HG02938 (cell line): ENCODE results near the gene NALF2.
A peak's percentile ranks its signal among the peaks of the same experiment; 100 is the strongest.

Experiments used
- ATAC-seq: cut with Tn5 transposase; IDR thresholded peaks from one replicate; pipeline ENCODE4 v1.9.1; 2021; ENCODE audit warnings: mild to moderate bottlenecking, moderate library complexity; ENCODE audit not compliant: unreplicated experiment

The NALF2 gene

DNA sequence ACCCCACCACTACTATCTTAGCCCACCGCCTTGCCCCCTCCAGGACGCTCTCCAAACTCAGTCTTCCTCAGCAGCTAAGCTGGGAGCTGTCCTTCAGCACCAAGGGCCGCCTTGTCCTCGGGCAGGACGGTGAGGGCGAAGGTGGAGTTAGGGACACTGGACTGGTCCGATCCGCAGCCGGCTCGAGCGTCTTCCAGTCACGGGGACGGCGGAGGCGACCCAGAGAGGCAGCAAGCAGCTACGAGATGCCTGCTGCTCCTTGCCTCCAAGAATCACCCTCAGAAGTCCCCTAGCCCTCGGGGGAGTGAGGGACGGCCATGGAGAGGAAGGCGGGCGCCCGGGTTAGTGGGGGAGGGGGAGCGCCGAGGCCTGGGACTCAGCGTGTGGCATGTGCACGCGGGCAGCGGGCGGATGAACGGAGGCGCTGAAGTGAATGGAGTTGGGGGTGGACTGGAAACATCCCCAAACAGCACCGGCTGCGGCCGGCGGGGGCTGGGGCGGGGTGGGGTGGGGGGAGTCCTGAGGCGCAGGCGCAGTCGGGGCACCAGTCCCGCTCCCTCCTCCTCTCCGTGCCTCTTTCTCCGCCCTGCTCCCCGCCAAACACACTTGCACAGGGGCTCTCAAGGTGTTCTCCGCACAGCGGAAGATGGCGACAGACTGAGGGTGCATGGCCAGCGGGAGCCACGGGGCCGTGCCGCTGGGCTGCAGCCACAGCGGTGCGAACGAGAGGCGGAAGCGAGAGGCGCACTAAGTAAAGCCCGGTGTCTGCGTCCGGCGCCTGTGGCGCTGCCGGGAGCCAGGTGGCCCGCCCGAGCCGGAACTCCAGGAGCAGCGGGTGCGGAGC is at the start of gene NALF2:
TSS of gene NALF2 (plus strand) at position 545 of the 844 bp plus-strand sequence. CDS start 957 bp downstream, outside the sequence.
- peak; percentile 42 for ATAC-seq

GRCh38 chrX:69457756-69458155 is 46.4 kb upstream of the NALF2 start:
- no peak for ATAC-seq

DNA sequence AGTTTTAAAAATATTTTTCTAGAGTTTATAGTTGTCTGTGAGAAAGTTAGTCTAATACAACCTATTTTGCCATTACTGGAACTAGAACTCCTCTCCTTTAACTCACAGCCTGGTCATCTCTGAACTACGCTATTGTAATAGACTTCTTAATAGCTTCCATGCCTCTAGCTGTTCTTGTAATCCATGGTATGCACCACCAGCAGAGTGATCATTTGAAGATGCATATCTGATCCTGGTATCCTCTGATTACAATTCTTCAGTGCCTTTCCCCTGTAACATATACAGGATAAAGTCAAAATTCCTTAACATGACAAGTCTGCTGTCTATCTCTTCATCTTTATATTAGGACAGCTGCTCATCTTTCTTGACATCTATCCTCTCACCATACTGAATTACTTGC is 37.6 kb upstream of the NALF2 start:
- ATAC-seq, result no peak

- ATAC-seq, result no peak
Observed at GRCh38 chrX:69469975-69470374, 34.2 kb upstream of the NALF2 start.

GRCh38 chrX:69489625-69490024 is 14.5 kb upstream of the NALF2 start:
- ATAC-seq, result no peak

DNA sequence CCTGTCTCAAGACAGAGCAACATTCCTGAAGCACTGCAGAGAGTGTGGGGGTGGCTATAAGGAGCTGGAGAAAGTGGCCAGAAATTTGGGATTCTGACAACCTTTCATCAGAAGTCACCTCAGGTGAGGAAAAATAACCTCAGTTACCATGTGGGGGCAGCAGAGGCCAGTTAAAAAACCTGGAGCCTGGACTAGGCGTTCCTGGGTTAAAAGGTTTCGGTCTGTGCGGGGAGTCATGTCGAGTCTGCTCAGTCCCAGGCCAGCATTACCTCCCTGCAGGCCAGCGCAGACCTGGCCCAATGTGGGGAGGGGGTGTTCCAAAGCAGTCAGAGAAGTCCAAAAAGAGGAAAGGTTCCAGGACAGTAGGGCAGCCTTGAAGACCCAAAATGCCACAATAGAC is 10.9 kb upstream of the NALF2 start:
- ATAC-seq, result no peak

- ATAC-seq, result no peak
Observed at GRCh38 chrX:69493766-69494165, 10.4 kb upstream of the NALF2 start.

GRCh38 chrX:69496183-69496582 is 7.9 kb upstream of the NALF2 start:
- ATAC-seq, result no peak

DNA sequence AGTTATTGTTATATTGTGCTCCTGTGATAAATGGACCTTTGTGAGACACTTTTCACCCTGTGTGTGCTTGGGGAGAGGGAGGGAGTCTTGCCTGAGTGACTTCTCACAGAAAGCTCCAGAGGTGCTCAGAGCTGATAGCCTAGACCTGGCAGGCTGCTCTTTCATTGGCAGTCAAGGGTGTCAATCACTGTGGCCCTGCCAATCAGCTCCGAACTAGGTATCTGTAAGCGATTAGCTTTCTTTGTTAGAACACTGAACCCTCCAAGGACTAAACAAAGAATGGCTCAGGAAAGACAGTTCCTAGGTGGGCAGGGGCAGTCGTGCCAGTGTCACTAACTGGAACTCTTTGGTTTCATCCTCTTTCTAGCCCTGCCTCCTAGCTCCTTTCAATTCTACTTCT is 2.7 kb upstream of the NALF2 start:
- no peak for ATAC-seq

- ATAC-seq, result peak; percentile 9
Observed at GRCh38 chrX:69503228-69503781, 821 bp upstream of the NALF2 start.

- peak; percentile 5 for ATAC-seq
Observed at GRCh38 chrX:69504626-69505612, 793 bp downstream of the NALF2 start.

GRCh38 chrX:69505772-69506616 is 1.9 kb downstream of the NALF2 start:
- no peak for ATAC-seq

DNA sequence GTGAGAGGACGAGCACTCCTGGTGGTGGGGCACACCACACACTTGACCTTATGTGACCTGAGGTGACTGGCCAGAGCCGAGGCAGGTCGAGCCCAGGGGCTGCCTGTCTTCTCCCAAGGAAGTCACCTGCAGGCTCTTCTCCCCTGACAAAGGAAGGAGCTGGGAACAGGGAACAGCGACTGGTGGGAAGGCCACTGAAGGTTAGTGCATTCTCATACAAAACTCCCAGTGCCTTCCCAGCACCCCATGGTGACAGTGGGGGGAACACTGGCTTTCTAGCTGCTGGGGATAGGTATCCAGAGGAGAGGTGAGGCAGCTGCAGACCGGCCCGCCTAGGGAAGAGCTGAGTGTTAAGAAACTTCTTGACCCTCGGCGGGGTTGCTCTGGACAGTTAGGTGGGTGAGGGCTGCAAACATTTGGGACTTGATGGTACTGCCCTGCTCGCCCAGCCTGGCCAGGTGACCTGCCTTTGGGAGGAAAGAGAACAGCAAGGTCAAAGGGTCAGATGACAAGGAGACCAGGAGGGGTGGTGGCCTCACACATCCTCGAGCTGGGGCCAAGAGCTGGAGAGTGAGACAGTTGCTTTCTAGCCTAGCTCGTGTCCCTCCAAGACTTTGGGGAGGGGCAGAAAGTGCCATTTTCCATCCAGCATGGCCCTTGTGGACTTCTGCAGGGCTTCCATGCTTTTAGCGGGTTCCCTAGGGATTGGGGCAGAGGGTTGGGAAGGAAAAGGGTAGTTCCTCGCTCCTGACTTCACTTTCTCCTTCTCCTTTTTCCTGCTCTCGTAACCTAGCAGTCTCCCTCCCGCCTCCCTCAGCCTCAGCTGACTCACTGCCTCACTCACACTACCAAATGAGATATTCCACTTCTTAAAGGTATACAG is 2.7 kb downstream of the NALF2 start:
- no peak for ATAC-seq

DNA sequence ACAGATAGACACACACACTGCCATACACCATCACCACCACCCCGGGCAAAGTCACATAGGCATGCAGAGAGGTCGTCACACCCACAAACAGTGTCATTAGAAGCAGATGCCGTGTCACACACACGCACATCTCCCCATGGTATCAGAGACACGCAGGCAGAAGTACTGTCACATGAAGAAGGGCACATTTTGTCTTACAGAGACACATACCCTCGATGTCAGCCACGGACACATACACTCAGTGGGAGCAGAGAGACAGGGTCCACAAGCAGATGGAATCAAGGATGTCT is 3.3 kb downstream of the NALF2 start:
- no peak for ATAC-seq

- ATAC-seq, result no peak
Observed at GRCh38 chrX:69508610-69509009, 4.5 kb downstream of the NALF2 start.

- no peak for ATAC-seq
Observed at GRCh38 chrX:69510137-69510715, 6.1 kb downstream of the NALF2 start.

DNA sequence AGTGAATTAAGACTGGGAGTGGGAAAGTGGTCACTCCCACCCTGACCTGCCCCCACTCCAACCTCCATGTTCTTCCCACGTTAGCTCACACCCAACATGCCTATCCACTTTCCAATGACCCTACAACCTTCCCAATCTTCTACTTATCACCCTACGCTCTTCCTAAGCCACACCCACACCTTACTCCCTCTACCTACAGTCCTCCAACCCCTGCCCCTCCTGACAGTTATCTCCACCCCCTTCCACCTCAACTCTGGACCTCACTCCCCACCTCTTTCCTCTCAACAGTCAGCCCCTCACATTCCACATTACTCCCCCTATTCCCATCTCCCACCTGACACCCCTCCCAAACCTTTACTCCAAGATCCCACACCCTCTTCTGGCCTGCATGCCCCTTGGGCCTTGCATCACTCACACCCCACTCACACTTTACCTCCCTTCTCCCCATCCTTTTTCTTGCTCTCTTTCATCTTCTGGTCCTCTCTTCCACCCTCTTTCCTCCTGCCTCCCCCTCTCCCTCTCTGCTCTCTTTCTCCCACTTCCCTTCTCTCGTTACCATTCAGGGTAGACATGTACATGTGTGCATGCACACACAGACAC is 6.9 kb downstream of the NALF2 start:
- ATAC-seq, result no peak

DNA sequence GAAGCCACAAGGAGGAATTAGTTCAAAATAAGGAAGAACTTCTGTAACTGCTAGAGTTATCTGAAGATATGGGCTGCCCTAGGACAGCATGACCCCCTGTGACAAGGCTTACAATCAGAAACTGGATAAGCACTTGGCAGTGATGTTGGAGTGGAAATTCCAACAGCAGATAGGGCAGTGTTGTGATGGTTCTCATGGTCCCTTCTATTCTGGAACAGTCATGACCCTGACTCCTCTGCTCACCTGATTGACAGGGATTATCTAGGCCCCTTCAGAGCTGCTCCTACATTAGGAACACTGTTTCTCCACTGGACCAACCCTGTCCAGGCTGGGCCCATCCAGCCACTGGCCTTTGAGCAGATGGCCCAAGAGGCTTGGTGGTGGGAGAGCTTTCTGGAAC is 17.9 kb downstream of the NALF2 start:
- no peak for ATAC-seq

GRCh38 chrX:69523314-69523713 is 19.2 kb downstream of the NALF2 start:
- no peak for ATAC-seq
